Activated CD4-positive, alpha-beta T cell treated with anti-CD3 and anti-CD28 coated beads for 48 hours (primary cell): ENCODE measurements around the gene HAPLN2.

Source experiments
- DNase-seq: peaks from one replicate; pipeline ENCODE4 v3.0.0-alpha.2; 2020

The HAPLN2 gene

DNA sequence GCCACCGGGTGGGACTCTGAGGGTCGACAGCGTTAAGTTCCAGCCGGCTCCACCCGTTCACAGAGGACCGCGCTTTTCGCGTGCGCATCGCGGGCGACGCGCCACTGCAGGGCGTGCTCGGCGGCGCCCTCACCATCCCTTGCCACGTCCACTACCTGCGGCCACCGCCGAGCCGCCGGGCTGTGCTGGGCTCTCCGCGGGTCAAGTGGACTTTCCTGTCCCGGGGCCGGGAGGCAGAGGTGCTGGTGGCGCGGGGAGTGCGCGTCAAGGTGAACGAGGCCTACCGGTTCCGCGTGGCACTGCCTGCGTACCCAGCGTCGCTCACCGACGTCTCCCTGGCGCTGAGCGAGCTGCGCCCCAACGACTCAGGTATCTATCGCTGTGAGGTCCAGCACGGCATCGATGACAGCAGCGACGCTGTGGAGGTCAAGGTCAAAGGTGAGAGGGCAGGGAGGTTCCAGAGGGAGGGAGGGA lies 27.6 kb downstream of the HAPLN2 start:
- DNase-seq = no peak

DNA sequence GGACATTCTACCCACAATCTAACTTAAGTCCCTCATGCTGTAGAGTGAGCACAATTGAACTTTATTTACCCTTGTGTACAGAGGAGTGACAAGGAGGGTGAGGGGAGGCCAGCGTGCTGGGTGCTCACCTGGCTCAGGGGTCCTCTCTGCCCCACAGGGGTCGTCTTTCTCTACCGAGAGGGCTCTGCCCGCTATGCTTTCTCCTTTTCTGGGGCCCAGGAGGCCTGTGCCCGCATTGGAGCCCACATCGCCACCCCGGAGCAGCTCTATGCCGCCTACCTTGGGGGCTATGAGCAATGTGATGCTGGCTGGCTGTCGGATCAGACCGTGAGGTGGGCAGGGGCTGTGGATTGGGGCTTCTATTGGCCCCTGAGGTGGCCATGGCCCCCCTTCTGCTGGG lies 28.1 kb downstream of the HAPLN2 start:
- DNase-seq = no peak

DNA sequence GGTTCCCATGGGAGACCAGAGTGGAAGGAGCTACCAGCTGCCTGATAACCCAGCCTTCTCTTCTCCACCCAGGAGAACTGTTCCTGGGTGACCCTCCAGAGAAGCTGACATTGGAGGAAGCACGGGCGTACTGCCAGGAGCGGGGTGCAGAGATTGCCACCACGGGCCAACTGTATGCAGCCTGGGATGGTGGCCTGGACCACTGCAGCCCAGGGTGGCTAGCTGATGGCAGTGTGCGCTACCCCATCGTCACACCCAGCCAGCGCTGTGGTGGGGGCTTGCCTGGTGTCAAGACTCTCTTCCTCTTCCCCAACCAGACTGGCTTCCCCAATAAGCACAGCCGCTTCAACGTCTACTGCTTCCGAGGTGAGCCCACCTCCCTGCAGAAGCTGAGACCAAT lies 29.3 kb downstream of the HAPLN2 start:
- no peak for DNase-seq

- DNase-seq = no peak
Observed at GRCh38 chr1:156648951-156649350, 29.7 kb downstream of the HAPLN2 start.

DNA sequence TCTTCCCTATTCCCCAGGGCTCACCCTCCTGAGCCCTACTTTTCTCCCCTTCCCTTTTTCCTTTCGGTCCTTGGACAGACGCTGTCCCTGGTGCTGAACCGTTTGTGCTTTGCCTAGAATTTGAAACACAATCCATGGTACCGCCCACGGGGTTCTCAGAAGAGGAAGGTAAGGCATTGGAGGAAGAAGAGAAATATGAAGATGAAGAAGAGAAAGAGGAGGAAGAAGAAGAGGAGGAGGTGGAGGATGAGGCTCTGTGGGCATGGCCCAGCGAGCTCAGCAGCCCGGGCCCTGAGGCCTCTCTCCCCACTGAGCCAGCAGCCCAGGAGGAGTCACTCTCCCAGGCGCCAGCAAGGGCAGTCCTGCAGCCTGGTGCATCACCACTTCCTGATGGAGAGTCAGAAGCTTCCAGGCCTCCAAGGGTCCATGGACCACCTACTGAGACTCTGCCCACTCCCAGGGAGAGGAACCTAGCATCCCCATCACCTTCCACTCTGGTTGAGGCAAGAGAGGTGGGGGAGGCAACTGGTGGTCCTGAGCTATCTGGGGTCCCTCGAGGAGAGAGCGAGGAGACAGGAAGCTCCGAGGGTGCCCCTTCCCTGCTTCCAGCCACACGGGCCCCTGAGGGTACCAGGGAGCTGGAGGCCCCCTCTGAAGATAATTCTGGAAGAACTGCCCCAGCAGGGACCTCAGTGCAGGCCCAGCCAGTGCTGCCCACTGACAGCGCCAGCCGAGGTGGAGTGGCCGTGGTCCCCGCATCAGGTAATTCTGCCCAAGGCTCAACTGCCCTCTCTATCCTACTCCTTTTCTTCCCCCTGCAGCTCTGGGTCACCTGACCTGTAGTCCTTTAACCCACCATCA lies 33.1 kb downstream of the HAPLN2 start:
- peak; percentile 36 for DNase-seq

- no peak for DNase-seq
Observed at GRCh38 chr1:156652992-156653355, 33.8 kb downstream of the HAPLN2 start.

GRCh38 chr1:156654700-156655099 lies 35.5 kb downstream of the HAPLN2 start:
- no peak for DNase-seq

GRCh38 chr1:156655151-156655903 lies 36.1 kb downstream of the HAPLN2 start:
- no peak for DNase-seq

DNA sequence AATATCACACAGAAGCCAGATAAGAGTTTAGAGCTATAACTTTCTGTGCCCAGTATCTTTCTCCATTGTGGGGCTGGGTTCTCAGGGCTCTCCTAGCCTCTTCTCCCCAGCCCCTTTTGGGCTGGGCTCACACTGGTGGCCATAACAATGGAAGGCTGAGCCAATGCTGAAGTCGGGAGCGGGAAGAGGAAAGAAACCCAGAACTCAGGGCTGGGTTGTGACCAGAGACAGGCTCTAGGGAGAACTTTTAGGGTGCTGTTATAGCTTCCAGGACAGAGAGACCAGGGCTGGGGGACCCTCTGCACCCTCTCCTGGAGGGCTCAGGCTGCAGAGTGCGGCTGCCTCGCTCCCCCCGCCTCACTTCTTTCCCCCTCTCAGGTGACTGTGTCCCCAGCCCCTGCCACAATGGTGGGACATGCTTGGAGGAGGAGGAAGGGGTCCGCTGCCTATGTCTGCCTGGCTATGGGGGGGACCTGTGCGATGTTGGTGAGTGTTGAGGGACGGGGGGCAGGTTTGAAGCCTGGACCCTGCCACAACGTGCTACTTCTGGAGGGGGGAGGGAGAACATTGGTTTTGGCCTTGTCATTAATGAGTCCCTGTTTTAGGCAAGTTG lies 36.8 kb downstream of the HAPLN2 start:
- DNase-seq = no peak

DNA sequence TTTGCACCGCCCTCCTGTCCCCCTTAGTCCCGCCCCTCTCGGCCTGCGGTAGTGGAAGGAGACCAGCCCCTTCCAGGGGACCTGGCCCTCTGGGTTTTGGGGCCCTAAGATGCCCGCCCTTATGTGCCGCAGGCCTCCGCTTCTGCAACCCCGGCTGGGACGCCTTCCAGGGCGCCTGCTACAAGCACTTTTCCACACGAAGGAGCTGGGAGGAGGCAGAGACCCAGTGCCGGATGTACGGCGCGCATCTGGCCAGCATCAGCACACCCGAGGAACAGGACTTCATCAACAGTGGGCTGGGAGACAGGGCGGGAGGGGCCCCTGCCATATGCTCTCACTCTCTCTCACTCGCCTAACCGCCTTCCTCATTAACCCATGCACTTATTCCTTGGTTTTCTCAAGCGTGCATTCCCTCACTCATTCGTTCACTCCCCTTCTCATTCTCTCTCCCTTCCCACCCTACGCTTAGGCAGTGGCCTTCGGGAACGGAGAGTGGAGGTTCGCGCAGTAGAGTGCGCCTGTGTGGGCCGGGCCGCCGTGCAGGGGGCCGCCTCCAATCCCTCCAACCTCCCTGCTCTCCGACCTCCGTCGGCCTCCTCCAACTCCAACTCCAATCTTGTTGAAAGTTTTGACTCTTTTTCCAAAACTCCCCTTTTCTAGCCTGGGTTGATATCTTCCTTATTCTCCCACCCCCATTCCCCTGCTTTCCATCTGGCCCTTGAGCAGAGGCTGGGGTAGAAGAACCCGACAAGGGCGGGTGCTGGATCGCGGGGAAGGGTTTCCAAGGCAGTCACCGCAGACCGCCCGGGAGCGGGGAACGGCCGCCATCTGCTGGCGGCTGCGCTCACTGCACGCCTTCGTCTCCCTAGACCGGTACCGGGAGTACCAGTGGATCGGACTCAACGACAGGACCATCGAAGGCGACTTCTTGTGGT lies 37.9 kb downstream of the HAPLN2 start:
- DNase-seq = peak; percentile 83

DNA sequence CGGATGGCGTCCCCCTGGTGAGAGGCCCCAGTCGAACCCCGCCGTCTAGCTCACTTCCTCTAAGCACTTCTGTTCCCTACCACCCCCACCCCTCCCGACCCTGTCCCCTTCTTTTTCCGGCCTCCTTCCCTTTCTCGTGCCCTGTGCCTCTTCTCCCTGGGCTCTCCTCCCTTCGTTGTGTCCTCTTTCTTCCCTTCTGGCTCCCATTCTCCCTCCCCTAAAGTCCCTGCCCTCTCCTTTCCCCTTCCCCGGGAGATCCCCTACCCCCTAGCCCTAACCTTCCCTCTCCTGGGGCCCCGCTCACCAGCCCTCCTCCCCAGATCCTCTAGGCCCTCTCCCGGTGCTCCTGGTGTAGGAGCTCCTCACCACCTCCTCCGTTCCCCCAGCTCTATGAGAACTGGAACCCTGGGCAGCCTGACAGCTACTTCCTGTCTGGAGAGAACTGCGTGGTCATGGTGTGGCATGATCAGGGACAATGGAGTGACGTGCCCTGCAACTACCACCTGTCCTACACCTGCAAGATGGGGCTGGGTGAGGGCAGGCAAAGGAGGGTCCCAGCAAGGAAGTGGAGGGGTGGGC lies 38.6 kb downstream of the HAPLN2 start:
- DNase-seq = no peak

DNA sequence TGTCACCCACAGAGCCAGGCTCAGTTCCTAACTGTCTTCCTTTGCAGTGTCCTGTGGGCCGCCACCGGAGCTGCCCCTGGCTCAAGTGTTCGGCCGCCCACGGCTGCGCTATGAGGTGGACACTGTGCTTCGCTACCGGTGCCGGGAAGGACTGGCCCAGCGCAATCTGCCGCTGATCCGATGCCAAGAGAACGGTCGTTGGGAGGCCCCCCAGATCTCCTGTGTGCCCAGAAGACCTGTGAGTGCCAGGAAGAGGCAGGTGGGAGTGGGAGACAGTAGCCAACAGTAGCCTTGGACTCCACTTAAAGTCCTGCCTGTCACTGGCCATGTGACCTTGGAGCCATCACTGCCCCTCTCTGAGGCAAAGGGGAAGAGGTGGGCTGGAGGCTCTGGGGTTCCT lies 39.3 kb downstream of the HAPLN2 start:
- no peak for DNase-seq

DNA sequence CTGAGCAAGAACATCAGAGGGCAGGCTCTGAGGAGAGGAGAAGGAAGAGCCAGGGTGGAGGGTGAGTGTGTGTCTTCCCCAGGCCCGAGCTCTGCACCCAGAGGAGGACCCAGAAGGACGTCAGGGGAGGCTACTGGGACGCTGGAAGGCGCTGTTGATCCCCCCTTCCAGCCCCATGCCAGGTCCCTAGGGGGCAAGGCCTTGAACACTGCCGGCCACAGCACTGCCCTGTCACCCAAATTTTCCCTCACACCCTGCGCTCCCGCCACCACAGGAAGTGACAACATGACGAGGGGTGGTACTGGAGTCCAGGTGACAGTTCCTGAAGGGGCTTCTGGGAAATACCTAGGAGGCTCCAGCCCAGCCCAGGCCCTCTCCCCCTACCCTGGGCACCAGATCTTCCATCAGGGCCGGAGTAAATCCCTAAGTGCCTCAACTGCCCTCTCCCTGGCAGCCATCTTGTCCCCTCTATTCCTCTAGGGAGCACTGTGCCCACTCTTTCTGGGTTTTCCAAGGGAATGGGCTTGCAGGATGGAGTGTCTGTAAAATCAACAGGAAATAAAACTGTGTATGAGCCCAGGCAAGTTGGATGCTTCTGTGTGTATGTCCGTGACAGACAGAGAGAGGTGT lies 39.8 kb downstream of the HAPLN2 start:
- DNase-seq = no peak

DNA sequence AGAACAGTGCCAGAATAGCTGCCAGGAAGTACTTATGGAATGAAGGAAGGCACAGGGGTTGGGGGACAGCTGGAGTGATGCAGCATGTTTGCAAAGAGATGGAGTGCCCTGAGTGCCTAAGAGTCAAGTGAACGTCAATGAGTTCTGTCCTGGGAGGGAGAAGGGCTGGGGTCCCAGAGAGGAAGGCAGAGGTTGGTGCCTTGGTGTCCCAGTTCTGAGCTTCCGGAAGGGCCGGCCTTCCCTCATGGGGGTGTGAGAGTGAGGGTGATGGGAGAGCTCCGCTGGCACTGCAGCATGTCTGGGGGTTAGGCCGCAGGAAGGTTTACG lies 40.4 kb downstream of the HAPLN2 start:
- DNase-seq = no peak

- peak; percentile 97 for DNase-seq
Observed at GRCh38 chr1:156659988-156660751, 41.0 kb downstream of the HAPLN2 start.

DNA sequence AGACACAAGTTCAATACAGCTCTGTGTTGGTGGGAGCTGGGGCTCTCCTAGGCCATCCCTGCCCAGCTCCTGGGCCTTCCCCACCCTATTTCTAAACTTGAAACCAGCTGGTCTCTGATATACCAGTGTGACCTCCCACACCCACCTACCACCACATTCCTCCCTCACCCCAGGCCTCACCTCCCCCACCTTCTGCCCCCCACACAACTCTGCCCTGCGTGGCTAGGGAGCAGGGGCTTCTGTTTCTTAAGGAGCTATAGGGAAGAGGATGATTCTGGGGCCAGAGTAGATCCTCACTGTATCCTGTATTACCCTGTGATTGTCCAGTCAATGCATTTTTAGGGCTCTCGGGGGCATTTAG lies 41.5 kb downstream of the HAPLN2 start:
- DNase-seq = no peak

DNA sequence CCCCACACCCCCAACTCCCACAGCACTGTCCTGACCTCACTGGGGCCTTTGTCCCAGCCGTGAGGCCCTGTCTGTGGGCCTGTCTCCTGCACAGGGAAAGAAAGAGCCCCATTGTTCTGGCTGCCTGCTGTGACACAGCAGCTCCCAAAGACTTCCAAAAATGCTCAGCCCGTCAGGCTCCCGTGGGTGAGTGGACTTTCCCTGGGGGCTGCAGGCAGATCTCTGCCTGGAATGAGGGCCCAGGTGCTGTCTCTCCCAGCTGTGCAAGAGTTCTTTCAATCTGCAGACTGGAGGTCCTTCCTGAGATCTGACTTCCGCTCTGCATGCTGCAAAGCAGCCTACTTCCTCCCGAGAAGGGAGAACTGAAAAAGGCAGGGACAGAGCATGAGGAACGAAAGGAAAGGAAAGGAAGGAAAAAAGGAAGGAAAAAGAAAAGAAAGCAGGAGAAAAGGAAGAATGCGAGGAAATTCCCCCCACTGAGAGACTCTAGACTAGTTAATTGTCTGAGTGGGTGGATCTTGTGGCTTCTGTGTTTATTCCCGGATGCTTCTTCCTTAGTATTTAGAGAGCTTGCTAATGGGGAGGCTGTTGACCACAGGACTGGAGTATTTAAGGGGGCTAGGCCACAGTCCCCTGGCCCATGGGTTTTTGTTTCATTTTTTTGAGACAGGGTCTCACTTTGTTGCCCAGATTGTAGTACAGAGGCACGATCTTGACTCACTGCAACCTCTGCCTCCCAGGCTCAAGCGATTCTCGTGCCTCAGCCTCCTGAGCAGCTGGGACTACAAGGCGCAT lies 43.0 kb downstream of the HAPLN2 start:
- no peak for DNase-seq

GRCh38 chr1:156662800-156663055 lies 43.5 kb downstream of the HAPLN2 start:
- DNase-seq = no peak

DNA sequence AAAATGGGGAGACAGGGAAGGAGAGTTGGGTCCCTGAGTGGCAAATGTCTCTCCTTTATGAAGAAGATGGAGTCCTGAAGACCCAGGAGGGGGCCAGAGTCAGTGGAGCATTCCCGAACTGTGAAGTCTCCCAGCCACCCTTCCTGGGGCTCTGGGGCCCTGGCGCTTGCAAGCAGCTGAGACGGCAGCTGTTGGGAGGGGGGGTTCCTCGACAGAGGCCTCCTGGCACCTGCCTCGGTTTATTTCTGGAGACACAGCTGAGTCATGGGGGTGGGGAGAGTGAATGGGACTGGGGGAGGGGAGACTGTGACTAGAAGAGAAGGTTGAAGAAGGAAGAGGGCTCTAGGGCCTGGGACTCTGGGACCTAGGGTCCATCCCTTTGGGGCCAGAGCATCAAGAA lies 44.0 kb downstream of the HAPLN2 start:
- DNase-seq = no peak

DNA sequence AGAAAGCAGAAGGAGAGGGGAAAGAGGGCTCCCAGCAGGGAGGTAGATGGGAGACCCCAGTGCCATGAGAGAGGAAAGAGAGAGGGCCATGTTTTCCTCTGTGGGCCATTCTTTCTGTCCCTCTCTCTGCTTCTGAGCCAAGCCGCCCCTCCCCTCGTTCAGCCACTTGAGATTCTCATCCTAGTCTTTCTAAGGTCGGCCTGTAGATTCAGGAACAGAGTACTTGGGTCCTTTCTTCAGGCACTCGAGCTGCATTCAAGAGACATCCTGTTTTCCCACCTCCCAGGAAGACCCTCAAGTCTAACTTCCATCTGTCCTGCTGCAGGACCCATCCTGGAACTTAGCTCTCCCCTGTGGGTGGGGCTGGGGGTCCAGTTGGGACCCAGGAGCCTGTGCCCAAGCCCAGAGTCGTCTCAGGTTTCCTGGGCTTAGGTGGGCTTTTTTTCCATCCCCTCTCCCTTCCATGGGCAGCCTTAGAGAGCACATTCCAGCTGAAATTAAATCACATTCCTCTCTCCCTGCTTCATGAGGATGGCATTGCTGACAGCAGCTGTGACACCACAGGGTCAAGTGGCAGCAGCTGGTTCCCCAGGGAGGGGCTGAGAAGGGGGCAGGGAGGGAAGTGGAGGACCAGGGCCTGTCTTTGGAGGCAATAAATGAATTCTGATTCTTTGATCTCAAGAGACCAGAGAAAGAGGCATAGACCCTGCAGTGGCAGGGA lies 45.0 kb downstream of the HAPLN2 start:
- no peak for DNase-seq
